GM21367 (cell line): ENCODE measurements around the gene NTSR1.

Source experiments
- ATAC-seq: cut with Tn5 transposase; IDR thresholded peaks from one replicate; pipeline ENCODE4 v1.9.1; 2021; ENCODE audit not compliant: unreplicated experiment

NTSR1 gene

GRCh38 chr20:62797671-62798532, 89.3 kb downstream of the NTSR1 start:
- no peak for ATAC-seq

- ATAC-seq: no peak
Measured at GRCh38 chr20:62799036-62799435, 90.4 kb downstream of the NTSR1 start.

GRCh38 chr20:62799459-62799858, 90.8 kb downstream of the NTSR1 start:
- ATAC-seq: no peak

GRCh38 chr20:62799873-62800272, 91.2 kb downstream of the NTSR1 start:
- ATAC-seq: no peak

- no peak for ATAC-seq
Measured at GRCh38 chr20:62800314-62801259, 92.0 kb downstream of the NTSR1 start.

GRCh38 chr20:62801284-62802010, 92.8 kb downstream of the NTSR1 start:
- ATAC-seq: no peak

- ATAC-seq: no peak
Measured at GRCh38 chr20:62802026-62802712, 93.5 kb downstream of the NTSR1 start.

GRCh38 chr20:62804021-62804626, 95.5 kb downstream of the NTSR1 start:
- no peak for ATAC-seq

- ATAC-seq: peak; percentile 33
Measured at GRCh38 chr20:62804627-62805154, 96.1 kb downstream of the NTSR1 start, which contains the start of gene OGFR. OGFR (plus strand) TSS chr20:62804835; CDS start chr20:62804860, 25 bp downstream.

- no peak for ATAC-seq
Measured at GRCh38 chr20:62805155-62805710, 96.6 kb downstream of the NTSR1 start.

GRCh38 chr20:62805711-62806382, 97.2 kb downstream of the NTSR1 start:
- no peak for ATAC-seq

GRCh38 chr20:62806383-62807050, 97.9 kb downstream of the NTSR1 start:
- no peak for ATAC-seq

GRCh38 chr20:62807444-62808210, 99.0 kb downstream of the NTSR1 start:
- ATAC-seq: no peak

- ATAC-seq: no peak
Measured at GRCh38 chr20:62808211-62808865, 99.7 kb downstream of the NTSR1 start.

GRCh38 chr20:62809530-62810428, 101.1 kb downstream of the NTSR1 start:
- ATAC-seq: no peak

- ATAC-seq: no peak
Measured at GRCh38 chr20:62811320-62811719, 102.7 kb downstream of the NTSR1 start.
